H1 (cell line): ENCODE data around the gene HSPBP1.

Experiments
- BRCA1 ChIP-seq: IDR thresholded peaks from 2 replicates; pipeline ENCODE4 v1.6.1; 2012; ENCODE audit warnings: low read depth, low read length, improper control_type of control experiment
- EP300 ChIP-seq, 2 experiments: IDR thresholded peaks; 1 replicate in 1 of 2; 2 replicates in 1 of 2; pipeline ENCODE4 v1.6.1; 2011 to 2012; ENCODE audit warnings: low read depth in 2 of 2, low read length in 2 of 2, mild to moderate bottlenecking in 2 of 2, borderline replicate concordance in 1 of 2, inconsistent platforms in 1 of 2, moderate library complexity in 1 of 2
- JUND ChIP-seq: IDR thresholded peaks from 2 replicates; pipeline ENCODE4 v1.6.1; 2011; ENCODE audit warnings: mild to moderate bottlenecking, improper control_type of control experiment, low read length
- POLR2A ChIP-seq, 2 experiments: IDR thresholded peaks; 1 replicate in 1 of 2; 2 replicates in 1 of 2; pipeline ENCODE4 v1.6.1; 2011; ENCODE audit warnings: low read depth in 2 of 2, low read length in 2 of 2, mild to moderate bottlenecking in 2 of 2; ENCODE audit errors: control extremely low read depth in 1 of 2
- RAD21 ChIP-seq, 2 experiments: IDR thresholded peaks in 1 of 2; conservative IDR thresholded peaks in 1 of 2; 2 replicates each; pipeline ENCODE4 v1.6.1; 2011; ENCODE audit warnings: low read depth in 2 of 2, low read length in 2 of 2, improper control_type of control experiment in 1 of 2, inconsistent platforms in 1 of 2, mild to moderate bottlenecking in 1 of 2, moderate library complexity in 1 of 2
- TF ChIP-seq, protein P1 (sequence below): IDR thresholded peaks from 2 replicates; pipeline ENCODE4 v1.6.1; 2012; ENCODE audit warnings: low read length, inconsistent platforms

DNA sequence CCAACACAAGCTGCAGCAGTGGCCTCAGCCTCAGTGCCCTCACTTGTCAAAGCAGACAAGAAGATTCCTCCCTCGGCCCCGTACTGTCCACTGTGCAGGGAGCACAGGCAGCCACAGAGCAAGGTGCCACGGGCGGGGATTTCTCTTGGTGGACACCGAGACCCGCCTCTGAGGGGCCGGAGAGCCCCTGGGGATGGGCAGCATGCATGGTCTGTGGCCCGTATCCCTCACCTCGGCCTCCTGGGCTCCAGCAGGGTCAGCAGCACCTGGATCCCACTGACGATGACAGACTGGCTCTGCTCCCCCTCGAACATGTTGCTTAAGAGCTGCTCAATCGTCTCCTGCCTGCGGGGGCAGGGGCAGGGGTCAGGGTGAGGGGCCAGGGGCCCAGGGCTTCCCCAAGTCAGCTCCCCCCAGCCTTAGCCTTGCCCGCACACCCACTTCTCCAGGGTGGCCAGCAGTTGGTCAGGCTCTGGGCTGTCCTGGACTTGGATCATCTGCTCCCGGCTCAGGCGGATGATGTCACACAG, 37.9 kb downstream of the HSPBP1 start:
- TF ChIP-seq EP300 (IDR thresholded peaks at IDR 0.05; ENCODE audit: borderline replicate concordance in 1 of 2, low read depth in 2 of 2, low read length in 2 of 2) (no peak), JUND (no peak), RAD21 (IDR thresholded peaks at IDR 0.05 in 1 of 2, conservative IDR thresholded peaks at IDR 0.05 in 1 of 2; ENCODE audit: low read depth in 2 of 2, low read length in 2 of 2) (no peak), POLR2A (IDR thresholded peaks at IDR 0.05; ENCODE audit: control extremely low read depth in 1 of 2, low read depth in 2 of 2, low read length in 2 of 2) (no peak), BRCA1 (no peak)
- TF ChIP-seq, protein P1, sequence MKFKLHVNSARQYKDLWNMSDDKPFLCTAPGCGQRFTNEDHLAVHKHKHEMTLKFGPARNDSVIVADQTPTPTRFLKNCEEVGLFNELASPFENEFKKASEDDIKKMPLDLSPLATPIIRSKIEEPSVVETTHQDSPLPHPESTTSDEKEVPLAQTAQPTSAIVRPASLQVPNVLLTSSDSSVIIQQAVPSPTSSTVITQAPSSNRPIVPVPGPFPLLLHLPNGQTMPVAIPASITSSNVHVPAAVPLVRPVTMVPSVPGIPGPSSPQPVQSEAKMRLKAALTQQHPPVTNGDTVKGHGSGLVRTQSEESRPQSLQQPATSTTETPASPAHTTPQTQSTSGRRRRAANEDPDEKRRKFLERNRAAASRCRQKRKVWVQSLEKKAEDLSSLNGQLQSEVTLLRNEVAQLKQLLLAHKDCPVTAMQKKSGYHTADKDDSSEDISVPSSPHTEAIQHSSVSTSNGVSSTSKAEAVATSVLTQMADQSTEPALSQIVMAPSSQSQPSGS = no peak
